ENCODE results near the gene KLHL15. TPM values are rescaled to one million over a fixed set of nuclear protein-coding genes. Genes with fewer than 3 reads are reported as not detected.

Gene KLHL15
- total and polyA plus RNA-seq, 2 experiments from 2014 or later: 2.4 to 15.0 TPM

GRCh38 chrX:24005867-24006266 lies 21.1 kb downstream of the KLHL15 start:
- H3F3A ChIP-seq (replicated peaks; ENCODE audit: low read depth): no peaks in the 10 kb centered on the region
- DNase-seq (ENCODE audit: low spot score) (no peak), ATAC-seq (no peak)
- Mint-ChIP-seq H3K4me1 (no peaks in the 10 kb centered on the region), H3K9me3 (no peaks in the 10 kb centered on the region), H3K27me3 (ENCODE audit: insufficient read depth, low read depth, poor library complexity) (peaks cover 2% of the 10 kb centered on the region), H3K4me3 (no peak overlapping the region), H3K27ac (no peak overlapping the region), H3K36me3 (ENCODE audit: low read depth) (peaks cover 24% of the 10 kb centered on the region)
- H3K27me3 ChIP-seq (ENCODE audit: insufficient read depth): no peaks in the 10 kb centered on the region
- peaks cover 17% of the 10 kb centered on the region for H3K79me2 ChIP-seq (replicated peaks; ENCODE audit: insufficient read depth)
- no peak overlapping the region for H3K4me3 ChIP-seq
- H2AFZ ChIP-seq: no peak overlapping the region
- no peak overlapping the region for H3K4me2 ChIP-seq
- H3K27ac ChIP-seq (ENCODE audit: low read depth): no peak overlapping the region
- H3K36me3 ChIP-seq (ENCODE audit: insufficient read depth): no peaks in the 10 kb centered on the region
- no peaks in the 10 kb centered on the region for H3K4me1 ChIP-seq (ENCODE audit: insufficient read depth)
- H3K9me2 ChIP-seq (ENCODE audit: insufficient read depth): no peaks in the 10 kb centered on the region
- TF ChIP-seq STAT1 (IDR thresholded peaks at IDR 0.05; ENCODE audit: unreplicated experiment) (no peak), ZNF114 (CRISPR knock-in tag; IDR thresholded peaks at IDR 0.05) (no peak), POLR2AphosphoS5 (IDR thresholded peaks at IDR 0.05; ENCODE audit: low read depth) (no peak), NANOG (IDR thresholded peaks at IDR 0.05; ENCODE audit: borderline replicate concordance) (no peak), REST (IDR thresholded peaks at IDR 0.05; ENCODE audit: unreplicated experiment) (no peak), CREB1 (CRISPR knock-in tag; IDR thresholded peaks at IDR 0.05; ENCODE audit: low read depth) (no peak), ETS1 (IDR thresholded peaks at IDR 0.05) (no peak), EZH2 (IDR thresholded peaks at IDR 0.05; ENCODE audit: low read depth, unreplicated experiment) (no peak), ZNF331 (CRISPR knock-in tag; IDR thresholded peaks at IDR 0.05; ENCODE audit: low read depth) (no peak), ZNF462 (CRISPR knock-in tag; IDR thresholded peaks at IDR 0.05) (no peak), EZH2phosphoT487 (IDR thresholded peaks at IDR 0.05; ENCODE audit: unreplicated experiment) (no peak), JUNB (IDR thresholded peaks at IDR 0.05; ENCODE audit: unreplicated experiment) (no peak)
- TF ChIP-seq, protein P1, sequence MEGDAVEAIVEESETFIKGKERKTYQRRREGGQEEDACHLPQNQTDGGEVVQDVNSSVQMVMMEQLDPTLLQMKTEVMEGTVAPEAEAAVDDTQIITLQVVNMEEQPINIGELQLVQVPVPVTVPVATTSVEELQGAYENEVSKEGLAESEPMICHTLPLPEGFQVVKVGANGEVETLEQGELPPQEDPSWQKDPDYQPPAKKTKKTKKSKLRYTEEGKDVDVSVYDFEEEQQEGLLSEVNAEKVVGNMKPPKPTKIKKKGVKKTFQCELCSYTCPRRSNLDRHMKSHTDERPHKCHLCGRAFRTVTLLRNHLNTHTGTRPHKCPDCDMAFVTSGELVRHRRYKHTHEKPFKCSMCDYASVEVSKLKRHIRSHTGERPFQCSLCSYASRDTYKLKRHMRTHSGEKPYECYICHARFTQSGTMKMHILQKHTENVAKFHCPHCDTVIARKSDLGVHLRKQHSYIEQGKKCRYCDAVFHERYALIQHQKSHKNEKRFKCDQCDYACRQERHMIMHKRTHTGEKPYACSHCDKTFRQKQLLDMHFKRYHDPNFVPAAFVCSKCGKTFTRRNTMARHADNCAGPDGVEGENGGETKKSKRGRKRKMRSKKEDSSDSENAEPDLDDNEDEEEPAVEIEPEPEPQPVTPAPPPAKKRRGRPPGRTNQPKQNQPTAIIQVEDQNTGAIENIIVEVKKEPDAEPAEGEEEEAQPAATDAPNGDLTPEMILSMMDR (conservative IDR thresholded peaks at IDR 0.05; ENCODE audit: low read depth in 2 of 2): no peak
- 0 out of 2 replicates have a peak, but pooled peaks cover 3% of the 10 kb centered on the region for H4K20me1 ChIP-seq (replicated peaks; ENCODE audit: insufficient read depth)

All from GM23338 (cell line).